H1 (cell line): Measurements from ENCODE around the gene KLF16. TPM values are rescaled to one million over a fixed set of nuclear protein-coding genes. Genes with fewer than 3 reads are reported as not detected.
A peak's percentile ranks its signal among the peaks of the same experiment; 100 is the strongest.

Experiments used
- ATF2 ChIP-seq: IDR thresholded peaks from 2 replicates; pipeline ENCODE4 v1.6.1; 2012; ENCODE audit warnings: low read length, inconsistent platforms
- BACH1 ChIP-seq: IDR thresholded peaks from 2 replicates; pipeline ENCODE4 v1.6.1; 2012; ENCODE audit warnings: low read length, improper control_type of control experiment
- CTCF ChIP-seq, 3 experiments: IDR thresholded peaks; 1 replicate in 2 of 3; 2 replicates in 1 of 3; pipeline versions ENCODE4 v1.5.1 to v1.6.1; 2011; ENCODE audit warnings: low read length in 3 of 3, mild to moderate bottlenecking in 3 of 3, inconsistent platforms in 2 of 3, low read depth in 1 of 3, moderate library complexity in 1 of 3; ENCODE audit not compliant: insufficient read depth in 1 of 3; ENCODE audit errors: control extremely low read depth in 1 of 3
- E2F6 ChIP-seq: IDR thresholded peaks from 2 replicates; pipeline ENCODE4 v1.6.1; 2012; ENCODE audit warnings: inconsistent platforms
- JUND ChIP-seq: IDR thresholded peaks from 2 replicates; pipeline ENCODE4 v1.6.1; 2011; ENCODE audit warnings: mild to moderate bottlenecking, improper control_type of control experiment, low read length
- KDM1A ChIP-seq: fragments of 200-600, 300-600 bp; sonication (generic); IDR thresholded peaks from 2 replicates; pipeline ENCODE4 v1.7.1; 2016; ENCODE audit warnings: mild to moderate bottlenecking, low read length, borderline replicate concordance
- POLR2A ChIP-seq, 2 experiments: IDR thresholded peaks; 1 replicate in 1 of 2; 2 replicates in 1 of 2; pipeline ENCODE4 v1.6.1; 2011; ENCODE audit warnings: low read depth in 2 of 2, low read length in 2 of 2, mild to moderate bottlenecking in 2 of 2; ENCODE audit errors: control extremely low read depth in 1 of 2
- SIN3A ChIP-seq, 2 experiments: IDR thresholded peaks in 1 of 2; conservative IDR thresholded peaks in 1 of 2; 2 replicates each; pipeline ENCODE4 v1.6.1; 2011 to 2012; ENCODE audit warnings: low read length in 2 of 2, improper control_type of control experiment in 1 of 2, low read depth in 1 of 2, mild to moderate bottlenecking in 1 of 2
- SP1 ChIP-seq: IDR thresholded peaks from 2 replicates; pipeline ENCODE4 v1.6.1; 2011; ENCODE audit warnings: low read depth, low read length
- ZNF274 ChIP-seq: IDR thresholded peaks from 2 replicates; pipeline ENCODE4 v1.7.0; 2012; ENCODE audit warnings: low read length, borderline replicate concordance; ENCODE audit errors: extremely low read depth
- polyA plus RNA-seq, 7 experiments: library from polyadenylated mRNA; depleted of rRNA in 3 of 7; stranded (reverse) in 5 of 7; unstranded in 2 of 7; fragments of >200 nt in 5 of 7; fragments of 200-250 nt in 2 of 7; gene quantifications; 1 replicate in 5 of 7; 2 replicates in 1 of 7; 4 replicates in 1 of 7; pipeline versions ENCODE4 v1.2.1 to v1.2.3, GENCODE V29; 2011 to 2013; ENCODE audit warnings: missing spikeins in 2 of 7, mixed read lengths in 2 of 7
- total RNA-seq: library from RNA; stranded (reverse); fragmentation: NEBNext Ultra II Directional; extraction: Animal tissue kit (Norgen Biotek cat#: 25700); gene quantifications from 2 replicates; pipeline ENCODE4 v1.2.1, GENCODE V29; 2021

Gene KLF16
- total and polyA plus RNA-seq, 2 of the 8 experiments (the other 6 are each of a cell fraction or from before 2014, with no cell fraction given), result 14.3 to 45.9 TPM

- TF ChIP-seq POLR2A (IDR thresholded peaks at IDR 0.05; ENCODE audit: control extremely low read depth in 1 of 2, low read depth in 2 of 2, low read length in 2 of 2), result peak in 1 of 2 experiments; percentile 9; a peak in 1 of 3 replicates
- no peak for TF ChIP-seq BACH1
- TF ChIP-seq CTCF (IDR thresholded peaks at IDR 0.05; ENCODE audit: control extremely low read depth in 1 of 3, insufficient read depth in 1 of 3, low read depth in 1 of 3, low read length in 3 of 3), result peak; percentile 80 to 93 (median 84)
- TF ChIP-seq E2F6, result peak; percentile 38; the same call in 1 of the 2 replicates
- no peak for TF ChIP-seq JUND
- peak in 1 of 2 experiments; percentile 54; a peak in 1 of 4 replicates for TF ChIP-seq SIN3A (conservative IDR thresholded peaks at IDR 0.05 in 1 of 2, IDR thresholded peaks at IDR 0.05 in 1 of 2; ENCODE audit: low read depth in 1 of 2, low read length in 2 of 2)
- TF ChIP-seq ZNF274, result no peak
- no peak for TF ChIP-seq KDM1A
- TF ChIP-seq SP1, result peak; percentile 44
- TF ChIP-seq ATF2, result 0 out of 2 replicates have a peak, but pooled peaks have one; percentile 65
- TF ChIP-seq, all 59 proteins: peak for 13
Measured at GRCh38 chr19:1812426-1813191, 50.8 kb downstream of the KLF16 start (continued).
